Activated CD4-positive, alpha-beta T cell treated with anti-CD3 and anti-CD28 coated beads, Interleukin-10, Interleukin-2, amounts not matched to agents 100 ng/mL and 50 ng/mL, durations not matched to agents 16 hours and 8 hours (primary cell): ENCODE measurements around the gene ZNHIT2.

Source experiments
- DNase-seq: peaks from one replicate; pipeline ENCODE4 v3.0.0-alpha.2; 2020

ZNHIT2 gene

DNA sequence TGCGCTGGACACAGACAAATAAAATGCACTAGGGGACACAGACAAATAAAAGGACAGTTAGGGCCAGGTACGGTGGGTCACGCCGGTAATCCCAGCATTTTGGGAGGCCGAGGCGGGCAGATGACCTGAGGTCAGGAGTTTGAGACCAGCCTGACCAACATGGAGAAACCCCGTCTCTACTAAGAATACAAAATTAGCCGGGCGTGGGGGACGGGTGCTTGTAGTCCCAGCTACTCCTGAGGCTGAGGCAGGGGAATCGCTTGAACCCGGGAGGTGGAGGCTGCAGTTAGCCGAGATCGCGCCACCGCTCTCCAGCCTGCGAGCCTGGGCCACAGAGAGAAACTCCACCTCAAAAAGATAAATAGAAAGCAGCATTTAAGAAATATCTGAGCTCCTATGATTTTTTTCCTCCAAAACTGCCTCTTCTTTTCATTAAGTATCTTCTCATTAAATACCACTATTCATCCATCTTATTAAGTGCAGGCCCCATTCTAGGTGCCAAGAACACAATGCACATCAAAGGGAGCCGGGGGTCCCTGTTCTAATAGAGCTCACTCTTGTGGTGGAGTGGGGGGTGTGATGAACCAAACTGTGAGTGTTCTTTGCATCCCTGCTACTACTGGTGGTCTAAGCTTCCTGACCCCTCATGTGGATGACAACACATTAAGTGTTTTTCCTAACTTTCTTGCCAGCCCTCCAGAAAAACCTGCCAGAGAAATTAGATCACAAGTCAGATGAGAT, 766 bp upstream of the ZNHIT2 start:
- no peak for DNase-seq

DNA sequence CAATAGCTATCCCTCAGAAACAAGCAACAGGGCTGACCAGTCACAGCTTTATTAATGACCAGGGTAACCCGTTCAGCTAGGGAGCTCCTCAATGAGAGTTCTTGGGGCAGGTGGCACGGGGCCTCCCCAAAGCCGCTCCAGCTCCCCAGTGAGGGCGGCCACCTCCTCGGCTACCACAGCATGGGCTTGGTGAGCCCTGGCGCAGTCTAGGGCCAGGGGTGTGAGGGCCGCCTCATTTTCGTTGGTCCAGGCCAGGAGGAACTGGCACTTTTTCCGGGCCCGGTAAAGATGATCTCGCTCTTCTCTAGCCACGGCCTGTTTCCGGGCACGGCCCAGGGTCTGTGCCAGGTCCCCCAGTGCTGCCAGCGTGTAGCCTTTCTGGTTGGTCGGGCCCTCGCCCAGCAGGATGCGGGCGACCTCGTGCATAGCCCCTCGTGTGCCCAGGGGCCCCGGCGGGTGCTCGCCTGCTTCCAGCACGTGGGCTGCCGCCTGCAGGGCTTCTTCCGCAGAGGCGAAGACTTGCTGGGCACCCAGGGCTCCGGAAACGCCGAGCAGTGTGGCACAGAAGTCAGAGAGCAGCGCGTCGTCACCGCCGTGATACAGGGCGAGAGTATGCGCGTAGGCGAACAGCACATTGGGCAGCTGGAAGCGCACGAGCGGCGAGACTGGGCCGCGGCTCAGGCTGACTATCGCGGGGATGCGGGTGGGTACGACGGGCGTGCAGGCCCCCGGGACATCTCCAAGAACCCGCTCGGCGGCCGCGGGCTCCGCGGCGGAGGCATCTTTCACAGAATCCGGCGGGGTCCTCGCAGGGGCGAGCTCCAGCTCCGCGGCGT, 913 bp downstream of the ZNHIT2 start:
- peak; percentile 80 for DNase-seq

DNA sequence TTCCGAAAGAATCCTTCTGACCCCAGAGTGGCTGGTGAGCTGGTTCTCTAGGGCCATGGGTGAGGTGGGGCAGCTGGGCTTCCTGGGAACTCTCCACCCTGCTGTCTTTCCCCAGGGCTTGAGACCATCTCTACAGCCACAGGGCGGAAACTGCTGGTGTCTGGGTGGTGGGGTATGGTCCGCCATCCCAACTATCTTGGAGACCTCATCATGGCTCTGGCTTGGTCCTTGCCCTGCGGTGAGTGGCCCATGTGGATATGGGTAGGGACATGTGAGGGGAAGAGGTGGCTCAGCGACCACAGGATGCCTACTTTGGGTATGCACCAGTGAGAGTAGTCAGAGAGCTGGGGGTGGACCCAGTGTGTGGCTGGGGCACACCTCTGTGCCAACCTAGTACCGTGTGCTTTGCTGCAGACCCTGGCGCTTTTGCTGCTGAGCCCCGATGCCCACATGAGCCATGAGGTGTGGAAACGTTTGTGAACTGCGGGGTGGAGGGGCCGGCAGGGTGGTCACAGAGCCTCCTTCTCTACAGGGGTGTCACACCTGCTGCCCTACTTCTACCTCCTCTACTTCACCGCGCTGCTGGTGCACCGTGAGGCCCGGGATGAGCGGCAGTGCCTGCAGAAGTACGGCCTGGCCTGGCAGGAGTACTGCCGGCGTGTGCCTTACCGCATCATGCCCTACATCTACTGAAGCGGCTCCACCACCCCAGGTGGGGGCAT, 2.0 kb downstream of the ZNHIT2 start:
- DNase-seq = no peak

GRCh38 chr11:65114538-65115171, 2.8 kb downstream of the ZNHIT2 start:
- DNase-seq = no peak

- no peak for DNase-seq
Observed at GRCh38 chr11:65113839-65114238, 3.7 kb downstream of the ZNHIT2 start.

GRCh38 chr11:65113361-65113756, 4.1 kb downstream of the ZNHIT2 start:
- DNase-seq = no peak

- peak; percentile 83 for DNase-seq
Observed at GRCh38 chr11:65112546-65113360, 4.7 kb downstream of the ZNHIT2 start.

DNA sequence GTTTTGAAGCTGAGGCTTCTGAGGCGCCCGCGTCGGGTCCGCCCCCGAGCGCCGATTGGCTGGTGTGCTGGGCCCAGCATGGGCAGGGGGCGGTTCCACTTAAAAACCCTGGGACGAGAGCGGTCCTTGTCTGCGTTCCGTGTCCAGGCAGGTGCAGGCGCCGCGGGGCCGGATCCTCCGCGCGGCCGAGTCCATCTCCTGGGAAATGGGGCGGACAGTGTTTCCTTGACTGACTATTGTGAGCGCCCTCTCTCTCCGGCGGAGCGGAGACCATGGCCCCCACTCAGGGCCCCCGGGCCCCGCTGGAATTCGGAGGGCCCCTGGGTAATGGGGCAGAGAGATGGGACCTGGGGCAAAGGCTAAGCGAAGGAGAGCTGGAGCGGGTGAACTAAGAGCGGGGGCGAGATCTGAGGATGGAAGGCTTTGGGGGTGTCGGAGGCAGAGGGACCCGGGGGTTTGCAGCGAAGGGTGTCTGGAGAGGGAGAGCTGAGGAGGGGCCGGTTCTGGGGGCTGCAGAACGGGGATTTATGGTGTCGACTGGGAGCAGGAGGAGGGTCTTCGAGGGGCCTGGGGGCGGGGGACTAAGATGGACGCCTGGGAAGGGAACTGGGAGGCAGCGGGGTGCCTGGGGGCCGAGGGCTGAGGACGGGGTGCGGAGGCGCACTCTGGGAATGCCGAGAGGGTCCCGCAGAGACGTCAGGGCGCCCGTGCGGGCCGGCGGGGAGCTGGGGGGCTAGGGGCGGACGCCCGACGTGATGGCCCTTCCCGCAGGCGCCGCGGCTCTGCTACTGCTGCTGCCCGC, 5.6 kb downstream of the ZNHIT2 start, which contains the start of gene TM7SF2:
Gene TM7SF2 (plus strand): TSS at position 129 of the 802 bp plus-strand sequence. CDS start 144 bp downstream, at position 273.
- DNase-seq = peak; percentile 98

GRCh38 chr11:65111159-65111743, 6.2 kb downstream of the ZNHIT2 start:
- DNase-seq = no peak

GRCh38 chr11:65110354-65110861, 7.1 kb downstream of the ZNHIT2 start:
- peak; percentile 94 for DNase-seq

GRCh38 chr11:65109231-65110198, 8.0 kb downstream of the ZNHIT2 start:
- DNase-seq = no peak

DNA sequence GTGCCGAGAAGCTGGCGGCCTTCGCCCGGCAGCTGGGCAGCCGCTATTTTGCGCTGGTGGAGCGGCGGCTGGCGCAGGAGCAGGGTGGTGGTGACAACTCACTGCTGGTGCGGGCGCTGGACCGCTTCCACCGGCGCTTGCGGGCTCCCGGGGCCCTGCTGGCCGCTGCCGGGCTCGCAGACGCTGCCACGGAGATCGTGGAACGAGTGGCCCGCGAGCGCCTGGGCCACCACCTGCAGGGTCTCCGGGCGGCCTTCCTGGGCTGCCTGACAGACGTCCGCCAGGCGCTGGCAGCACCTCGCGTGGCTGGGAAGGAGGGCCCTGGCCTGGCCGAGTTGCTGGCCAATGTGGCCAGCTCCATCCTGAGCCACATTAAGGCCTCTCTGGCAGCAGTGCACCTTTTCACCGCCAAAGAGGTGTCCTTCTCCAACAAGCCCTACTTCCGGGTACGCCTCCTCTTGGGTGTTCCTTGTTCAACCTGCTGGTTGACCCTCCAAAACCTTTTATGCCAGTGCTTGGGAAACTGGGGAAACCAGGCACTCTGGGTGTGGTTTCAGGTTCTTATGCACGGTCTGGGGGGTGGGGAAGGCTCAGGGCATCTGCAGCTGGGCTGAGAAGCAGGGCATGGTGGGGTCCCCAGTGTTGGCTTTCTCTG, 8.9 kb downstream of the ZNHIT2 start:
- DNase-seq = no peak

- DNase-seq = no peak
Observed at GRCh38 chr11:65107751-65108468, 9.6 kb downstream of the ZNHIT2 start.

GRCh38 chr11:65107078-65107477, 10.4 kb downstream of the ZNHIT2 start:
- no peak for DNase-seq

- no peak for DNase-seq
Observed at GRCh38 chr11:65104628-65105027, 12.9 kb downstream of the ZNHIT2 start.

DNA sequence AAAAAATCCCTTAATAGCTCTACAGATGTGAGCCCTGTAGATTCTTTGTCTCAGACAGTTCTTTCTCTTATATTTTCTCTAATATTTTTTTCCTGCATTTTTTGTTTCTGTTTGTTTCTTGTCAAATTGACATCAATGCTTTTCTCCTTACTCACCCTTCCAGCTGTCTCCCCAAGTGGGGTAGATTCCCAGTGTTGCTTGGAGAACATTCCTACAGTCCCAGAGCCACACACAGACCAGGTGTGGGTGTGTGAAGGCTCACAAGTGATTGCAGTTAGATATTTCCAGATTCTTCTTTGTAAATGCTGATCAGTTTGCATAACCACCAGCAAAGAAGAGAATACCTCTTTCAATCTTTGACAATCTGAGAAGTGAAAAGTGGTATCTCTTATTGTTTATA, 14.0 kb downstream of the ZNHIT2 start:
- no peak for DNase-seq

GRCh38 chr11:65102142-65103095, 15.1 kb downstream of the ZNHIT2 start:
- no peak for DNase-seq
